NCI-H1694 (cell line): ENCODE data around the gene DNAJC1.
"Not testable (repeated sequence)": the region's sequence is repeated elsewhere in the genome, so short reads cannot be mapped to it uniquely, and the experiment has no call there.

ENCODE experiments used
- DNase-seq: peaks from one replicate; lab custom pipeline; 2025; lab: John Stamatoyannopoulos, UW

DNAJC1 gene

GRCh38 chr10:21904930-21905329 lies 98.6 kb downstream of the DNAJC1 start:
- no peak for DNase-seq

- no peak for DNase-seq
Observed at GRCh38 chr10:21899736-21900135, 103.8 kb downstream of the DNAJC1 start.

- DNase-seq: no peak
Observed at GRCh38 chr10:21895932-21896331, 107.6 kb downstream of the DNAJC1 start.

- no peak for DNase-seq
Observed at GRCh38 chr10:21894648-21895342, 108.7 kb downstream of the DNAJC1 start.

- DNase-seq: no peak
Observed at GRCh38 chr10:21891439-21891838, 112.1 kb downstream of the DNAJC1 start.

GRCh38 chr10:21889477-21890275 lies 113.9 kb downstream of the DNAJC1 start:
- no peak for DNase-seq

- DNase-seq: no peak
Observed at GRCh38 chr10:21888959-21889358, 114.6 kb downstream of the DNAJC1 start.

GRCh38 chr10:21885940-21886339 lies 117.6 kb downstream of the DNAJC1 start:
- DNase-seq: no peak

- no peak for DNase-seq
Observed at GRCh38 chr10:21873198-21873597, 130.3 kb downstream of the DNAJC1 start.

- DNase-seq: not testable (repeated sequence)
Observed at GRCh38 chr10:21872771-21873170, 130.8 kb downstream of the DNAJC1 start.

GRCh38 chr10:21870849-21871248 lies 132.7 kb downstream of the DNAJC1 start:
- no peak for DNase-seq

GRCh38 chr10:21869087-21869486 lies 134.4 kb downstream of the DNAJC1 start:
- DNase-seq: not testable (repeated sequence)

- DNase-seq: no peak
Observed at GRCh38 chr10:21860718-21861117, 142.8 kb downstream of the DNAJC1 start.

GRCh38 chr10:21858455-21858854 lies 145.1 kb downstream of the DNAJC1 start:
- DNase-seq: no peak

- no peak for DNase-seq
Observed at GRCh38 chr10:21849607-21850006, 153.9 kb downstream of the DNAJC1 start.

GRCh38 chr10:21843645-21844044 lies 159.9 kb downstream of the DNAJC1 start:
- DNase-seq: no peak

- not testable (repeated sequence) for DNase-seq
Observed at GRCh38 chr10:21841273-21841672, 162.3 kb downstream of the DNAJC1 start.

- DNase-seq: not testable (repeated sequence)
Observed at GRCh38 chr10:21837487-21837886, 166.0 kb downstream of the DNAJC1 start.

- DNase-seq: not testable (repeated sequence)
Observed at GRCh38 chr10:21834574-21834973, 169.0 kb downstream of the DNAJC1 start.

GRCh38 chr10:21832821-21833130 lies 170.8 kb downstream of the DNAJC1 start:
- DNase-seq: no peak

- DNase-seq: no peak
Observed at GRCh38 chr10:21831986-21832820, 171.3 kb downstream of the DNAJC1 start.

- DNase-seq: no peak
Observed at GRCh38 chr10:21830037-21830436, 173.5 kb downstream of the DNAJC1 start.

- DNase-seq: no peak
Observed at GRCh38 chr10:21827308-21827707, 176.2 kb downstream of the DNAJC1 start.
